ENCODE data around the gene PLA2G4E.

PLA2G4E gene

GRCh38 chr15:41932511-41933289 is 88.1 kb downstream of the PLA2G4E start:
- peak; percentile 47 for DNase-seq

- no peak for DNase-seq
Measured at GRCh38 chr15:41932101-41932500, 88.7 kb downstream of the PLA2G4E start.
